ENCODE measurements around the gene NDUFAB1.

DNA sequence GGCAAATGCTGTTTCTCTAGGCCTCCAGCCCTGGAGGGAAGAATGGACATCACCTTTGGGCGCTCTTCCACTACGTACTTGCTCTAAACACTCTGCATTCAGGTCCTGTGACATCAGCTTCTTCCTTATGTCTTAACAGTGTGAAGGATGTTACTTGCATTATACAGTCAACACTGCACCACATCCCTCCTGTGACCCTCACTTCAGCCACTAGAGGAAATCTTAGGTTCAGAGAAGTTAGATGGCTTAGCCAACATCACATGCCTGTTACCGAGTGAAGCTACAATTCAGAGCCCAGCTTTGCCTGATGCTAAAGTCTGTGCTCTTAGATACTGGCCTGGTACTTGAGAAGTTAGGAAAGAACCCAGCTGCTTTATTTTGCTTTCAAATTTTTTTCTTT, 20.3 kb downstream of the NDUFAB1 start:
- TF ChIP-seq, protein P1, sequence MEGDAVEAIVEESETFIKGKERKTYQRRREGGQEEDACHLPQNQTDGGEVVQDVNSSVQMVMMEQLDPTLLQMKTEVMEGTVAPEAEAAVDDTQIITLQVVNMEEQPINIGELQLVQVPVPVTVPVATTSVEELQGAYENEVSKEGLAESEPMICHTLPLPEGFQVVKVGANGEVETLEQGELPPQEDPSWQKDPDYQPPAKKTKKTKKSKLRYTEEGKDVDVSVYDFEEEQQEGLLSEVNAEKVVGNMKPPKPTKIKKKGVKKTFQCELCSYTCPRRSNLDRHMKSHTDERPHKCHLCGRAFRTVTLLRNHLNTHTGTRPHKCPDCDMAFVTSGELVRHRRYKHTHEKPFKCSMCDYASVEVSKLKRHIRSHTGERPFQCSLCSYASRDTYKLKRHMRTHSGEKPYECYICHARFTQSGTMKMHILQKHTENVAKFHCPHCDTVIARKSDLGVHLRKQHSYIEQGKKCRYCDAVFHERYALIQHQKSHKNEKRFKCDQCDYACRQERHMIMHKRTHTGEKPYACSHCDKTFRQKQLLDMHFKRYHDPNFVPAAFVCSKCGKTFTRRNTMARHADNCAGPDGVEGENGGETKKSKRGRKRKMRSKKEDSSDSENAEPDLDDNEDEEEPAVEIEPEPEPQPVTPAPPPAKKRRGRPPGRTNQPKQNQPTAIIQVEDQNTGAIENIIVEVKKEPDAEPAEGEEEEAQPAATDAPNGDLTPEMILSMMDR (conservative IDR thresholded peaks at IDR 0.05) = no peak
- TF ChIP-seq EZH2 (IDR thresholded peaks at IDR 0.05; ENCODE audit: low read depth) = no peak

Measured in PC-9 (cell line).